DMS 273 (cell line): ENCODE measurements around the gene TENT4B.
"Not testable (repeated sequence)": the region's sequence is repeated elsewhere in the genome, so short reads cannot be mapped to it uniquely, and the experiment has no call there.

Experiments used
- DNase-seq: peaks from one replicate; lab custom pipeline; 2025; ENCODE audit not compliant: unreplicated experiment; lab: John Stamatoyannopoulos, UW

Gene TENT4B

GRCh38 chr16:50229149-50229726 lies 76.1 kb downstream of the TENT4B start:
- DNase-seq = no peak

GRCh38 chr16:50234771-50235556 lies 81.9 kb downstream of the TENT4B start:
- no peak for DNase-seq

- peak; percentile 11 for DNase-seq
These were observed 82.5 kb downstream of the TENT4B start for GRCh38 chr16:50235581-50235980.

GRCh38 chr16:50238314-50238713 lies 85.2 kb downstream of the TENT4B start:
- DNase-seq = no peak

GRCh38 chr16:50238868-50239301 lies 85.8 kb downstream of the TENT4B start:
- no peak for DNase-seq

GRCh38 chr16:50243024-50243423 lies 89.9 kb downstream of the TENT4B start:
- DNase-seq = not testable (repeated sequence)

- no peak for DNase-seq
These were observed 91.0 kb downstream of the TENT4B start for GRCh38 chr16:50244140-50244503.

GRCh38 chr16:50244504-50245416 lies 91.7 kb downstream of the TENT4B start:
- DNase-seq = peak; percentile 37

GRCh38 chr16:50245417-50246298 lies 92.6 kb downstream of the TENT4B start:
- DNase-seq = peak; percentile 81

- peak; percentile 75 for DNase-seq
These were observed 93.4 kb downstream of the TENT4B start for GRCh38 chr16:50246299-50247122.

GRCh38 chr16:50247123-50247905 lies 94.2 kb downstream of the TENT4B start:
- DNase-seq = no peak

- no peak for DNase-seq
These were observed 95.0 kb downstream of the TENT4B start for GRCh38 chr16:50247906-50248608.

- DNase-seq = no peak
These were observed 95.7 kb downstream of the TENT4B start for GRCh38 chr16:50248845-50249244.

GRCh38 chr16:50251375-50252081 lies 98.4 kb downstream of the TENT4B start:
- DNase-seq = no peak

- DNase-seq = no peak
These were observed 99.0 kb downstream of the TENT4B start for GRCh38 chr16:50252082-50252611.

GRCh38 chr16:50252874-50253513 lies 99.9 kb downstream of the TENT4B start:
- DNase-seq = no peak

GRCh38 chr16:50253514-50253910 lies 100.4 kb downstream of the TENT4B start:
- no peak for DNase-seq
